H54 (cell line): Measurements from ENCODE around the gene RSRC1.
"Not testable (repeated sequence)": the region's sequence is repeated elsewhere in the genome, so short reads cannot be mapped to it uniquely, and the experiment has no call there.

ENCODE experiments used
- DNase-seq: peaks from one replicate; pipeline ENCODE4 v3.0.0; 2011; ENCODE audit warnings: low spot score, mixed read lengths; ENCODE audit not compliant: insufficient read length
- FAIRE-seq: peaks from 3 replicates; lab custom pipeline; 2011; peaks lifted over from hg19 to GRCh38; lab: Jason Lieb, UNC
- POLR2A ChIP-seq: IDR thresholded peaks from 2 replicates; pipeline ENCODE4 v1.6.1; 2011; ENCODE audit warnings: low read depth, mild to moderate bottlenecking, low read length

RSRC1 gene

GRCh38 chr3:158493931-158494330, 384.0 kb downstream of the RSRC1 start:
- TF ChIP-seq POLR2A: no peak
- no peak for FAIRE-seq
- no peak for DNase-seq

DNA sequence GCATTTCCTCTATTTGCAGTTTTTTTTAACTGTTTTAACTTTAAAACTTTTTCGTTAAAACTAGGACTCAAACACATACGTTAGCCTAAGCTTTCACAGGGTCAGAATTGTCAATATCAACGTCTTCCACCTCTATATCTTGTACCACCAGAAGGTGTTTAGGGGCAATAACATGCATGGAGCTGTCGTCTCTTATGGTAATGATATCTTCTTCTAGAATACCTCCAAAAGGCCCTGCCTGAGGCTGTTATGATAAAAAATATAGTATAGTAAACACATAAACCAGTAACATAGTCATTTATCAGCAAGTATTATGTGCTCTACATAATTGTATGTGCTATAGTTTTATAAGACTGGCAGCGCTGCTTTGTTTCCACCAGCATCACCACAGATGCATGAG, 384.8 kb downstream of the RSRC1 start:
- DNase-seq (no peak), FAIRE-seq (no peak)
- TF ChIP-seq POLR2A: no peak

- FAIRE-seq, DNase-seq: not testable (repeated sequence)
Measured at GRCh38 chr3:158495398-158495902, 385.6 kb downstream of the RSRC1 start.

DNA sequence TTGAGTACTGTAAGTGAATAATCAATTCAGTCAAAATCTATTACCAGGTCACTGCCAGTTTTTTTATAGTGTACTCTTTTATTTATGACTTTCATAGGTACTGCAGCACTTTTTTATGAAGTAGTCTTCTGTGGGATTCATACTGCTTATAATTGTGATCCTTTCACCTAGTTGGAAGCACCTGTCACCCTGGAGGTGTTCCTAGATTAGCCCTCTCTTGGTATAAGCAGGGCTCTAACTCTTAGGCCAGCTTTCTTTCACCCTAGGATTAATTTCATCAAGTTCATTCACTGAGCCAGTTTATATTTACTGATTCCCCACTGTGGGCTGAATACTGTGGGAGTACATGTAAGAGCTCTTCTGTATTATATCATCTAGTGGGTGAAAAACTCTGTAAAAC, 395.2 kb downstream of the RSRC1 start:
- DNase-seq: no peak
- FAIRE-seq: no peak
- TF ChIP-seq POLR2A: no peak

- FAIRE-seq (no peak), DNase-seq (no peak)
- TF ChIP-seq POLR2A: no peak
Measured at GRCh38 chr3:158506456-158506855, 396.6 kb downstream of the RSRC1 start.

GRCh38 chr3:158508481-158508880, 398.6 kb downstream of the RSRC1 start:
- no peak for TF ChIP-seq POLR2A
- DNase-seq (no peak), FAIRE-seq (peak; percentile 36)

DNA sequence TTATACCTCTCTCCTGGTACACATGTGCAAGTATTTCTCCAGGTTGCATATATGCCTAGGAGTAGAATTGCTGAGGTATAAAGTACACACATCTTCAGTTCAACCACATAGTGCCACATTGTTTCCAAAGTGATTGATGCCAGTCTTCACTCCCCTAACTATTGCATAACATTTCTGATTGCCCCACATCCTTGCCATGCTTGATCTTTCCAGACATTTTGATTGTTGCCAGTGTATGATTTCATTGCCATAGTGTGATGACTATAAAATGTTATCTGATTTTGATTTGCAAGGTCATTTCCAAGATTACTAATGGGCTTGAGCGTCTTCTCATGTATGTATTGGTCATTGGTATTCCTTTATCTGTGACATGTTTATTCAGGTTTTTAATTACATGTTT, 400.0 kb downstream of the RSRC1 start:
- DNase-seq (no peak), FAIRE-seq (no peak)
- TF ChIP-seq POLR2A: no peak

DNA sequence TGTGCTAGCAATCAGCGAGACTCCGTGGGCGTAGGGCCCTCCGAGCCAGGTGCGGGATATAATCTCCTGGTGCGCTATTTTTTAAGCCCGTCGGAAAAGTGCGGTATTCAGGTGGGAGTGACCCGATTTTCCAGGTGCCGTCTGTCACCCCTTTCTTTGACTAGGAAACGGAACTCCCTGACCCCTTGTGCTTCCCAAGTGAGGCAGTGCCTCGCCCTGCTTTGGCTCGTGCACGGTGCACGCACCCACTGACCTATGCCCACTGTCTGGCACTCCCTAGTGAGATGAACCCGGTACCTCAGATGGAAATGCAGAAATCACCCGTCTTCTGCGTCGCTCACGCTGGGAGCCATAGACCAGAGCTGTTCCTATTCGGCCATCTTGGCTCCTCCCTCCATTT, 406.8 kb downstream of the RSRC1 start:
- FAIRE-seq, DNase-seq: not testable (repeated sequence)

- no peak for FAIRE-seq
- TF ChIP-seq POLR2A: no peak
Measured at GRCh38 chr3:158519776-158520175, 409.9 kb downstream of the RSRC1 start.

GRCh38 chr3:158520433-158520832, 410.5 kb downstream of the RSRC1 start:
- TF ChIP-seq POLR2A: no peak
- FAIRE-seq: no peak
- DNase-seq: no peak

More at GRCh38 chr3:158519776-158520175, 409.9 kb downstream of the RSRC1 start:
- no peak for DNase-seq

- no peak for FAIRE-seq
- no peak for DNase-seq
- TF ChIP-seq POLR2A: no peak
Measured at GRCh38 chr3:158522221-158523136, 412.6 kb downstream of the RSRC1 start.

GRCh38 chr3:158528076-158528674, 418.3 kb downstream of the RSRC1 start:
- no peak for TF ChIP-seq POLR2A
- DNase-seq: no peak
- FAIRE-seq: no peak

- DNase-seq (no peak), FAIRE-seq (no peak)
- no peak for TF ChIP-seq POLR2A
Measured at GRCh38 chr3:158531334-158531733, 421.4 kb downstream of the RSRC1 start.

GRCh38 chr3:158532099-158532734, 422.3 kb downstream of the RSRC1 start:
- TF ChIP-seq POLR2A: no peak
- FAIRE-seq (peak; percentile 45), DNase-seq (no peak)
